Gastrocnemius medialis (tissue), 4 donors: ENCODE results near the gene KCNE3. TPM values are rescaled to one million over a fixed set of nuclear protein-coding genes. Genes with fewer than 3 reads are reported as not detected.

Source experiments
- ATAC-seq, 2 donors: fragments of 150-250 bp; one replicate each; pipeline ENCODE4 v1.9.1; 2016
- DNase-seq, 2 donors: peaks; one replicate each; pipeline ENCODE4 v3.0.0-alpha.2; 2019
- H3K27ac ChIP-seq, 4 donors: fragments of 200-600 bp; sonication (generic); 1 replicate in 1 of 4; 2 replicates in 3 of 4; pipeline ENCODE4 v1.5.1; 2016 to 2018; ENCODE audit warnings: mild to moderate bottlenecking in 2 of 4, moderate library complexity in 1 of 4
- H3K27me3 ChIP-seq, 3 donors: fragments of 200-600 bp; sonication (generic) in 2 of 3; 1 replicate in 1 of 3; 2 replicates in 2 of 3; pipeline versions ENCODE4 v1.5.1 to v1.6.0; 2016 to 2019; ENCODE audit warnings: mild to moderate bottlenecking in 1 of 3, moderate library complexity in 1 of 3
- H3K36me3 ChIP-seq, 2 donors: fragments of 200-600 bp; sonication (generic) in 1 of 2; one replicate each; pipeline ENCODE4 v1.5.1; 2017 to 2018
- H3K4me1 ChIP-seq, 2 donors: fragments of 200-600 bp; sonication (generic) in 1 of 2; one replicate each; pipeline ENCODE4 v1.5.1; 2016 to 2017; ENCODE audit warnings: mild to moderate bottlenecking in 2 of 2
- H3K4me3 ChIP-seq, 4 donors: fragments of 200-600 bp; sonication (generic) in 3 of 4; 1 replicate in 1 of 4; 2 replicates in 3 of 4; pipeline ENCODE4 v1.5.1; 2016 to 2019; ENCODE audit warnings: mild to moderate bottlenecking in 2 of 4
- H3K9me3 ChIP-seq, 3 donors: fragments of 200-600 bp; sonication (generic) in 2 of 3; 1 replicate in 1 of 3; 2 replicates in 2 of 3; pipeline ENCODE4 v1.5.1; 2016 to 2019
- CTCF ChIP-seq, 5 experiments: fragments of 450-650 bp in 3 of 5; fragments of 200-600 bp in 2 of 5; sonication (generic) in 2 of 5; IDR thresholded peaks in 4 of 5; conservative IDR thresholded peaks in 1 of 5; 1 replicate in 4 of 5; 2 replicates in 1 of 5; pipeline ENCODE4 v1.5.1; 2016 to 2019; ENCODE audit warnings: antibody characterized with exemption in 5 of 5, mild to moderate bottlenecking in 3 of 5, moderate library complexity in 3 of 5
- POLR2A ChIP-seq, 2 donors: fragments of 450-650 bp; IDR thresholded peaks; one replicate each; pipeline ENCODE4 v1.6.1; 2017; ENCODE audit warnings: antibody characterized with exemption in 2 of 2, mild to moderate bottlenecking in 2 of 2, moderate library complexity in 2 of 2
- in situ Hi-C, 4 donors: fragments of 200-750 bp; cut with MboI; loops; one replicate each; pipeline versions ENCODE4 v1.15.0 to v1.8.0; 2017; ENCODE audit warnings: low sequenced_read_pairs in 4 of 4
- intact Hi-C: fragments of 100-400 bp; cut with DNase I; formaldehyde crosslinking; loops from one replicate; pipeline ENCODE4 v1.15.1; 2023; ENCODE audit warnings: low total_unique reads
- total RNA-seq, 4 donors: library from RNA; depleted of rRNA; stranded (reverse); fragments of >200 nt; gene quantifications; one replicate each; pipeline versions ENCODE4 v1.1.0 to v1.2.3, GENCODE V29; 2016

Gene KCNE3
- total RNA-seq, 4 donors from 2014 or later, result 0.24 to 2.8 (median 1.1) TPM

- TF ChIP-seq POLR2A (IDR thresholded peaks at IDR 0.05) (no peak), CTCF (IDR thresholded peaks at IDR 0.05 in 4 of 5, conservative IDR thresholded peaks at IDR 0.05 in 1 of 5) (no peak)
- intact Hi-C loops (no loop called here), in situ Hi-C loops (no loop called here)
- no peaks in the 10 kb centered on the region for H3K9me3 ChIP-seq
- no peaks in the 10 kb centered on the region for H3K36me3 ChIP-seq
- no peak overlapping the region for H3K4me3 ChIP-seq
- DNase-seq, result no peak
- no peak overlapping the region for H3K27ac ChIP-seq
- H3K4me1 ChIP-seq, result no peaks in the 10 kb centered on the region
- ATAC-seq, result no peak
- no peaks in the 10 kb centered on the region for H3K27me3 ChIP-seq
Observed at GRCh38 chr11:74412733-74413359, 54.5 kb downstream of the KCNE3 start.

- no peak for DNase-seq
- no peaks in the 10 kb centered on the region for H3K27me3 ChIP-seq
- TF ChIP-seq POLR2A (IDR thresholded peaks at IDR 0.05), result no peak
- TF ChIP-seq CTCF (IDR thresholded peaks at IDR 0.05 in 4 of 5, conservative IDR thresholded peaks at IDR 0.05 in 1 of 5), result no peak
Observed at GRCh38 chr11:74412321-74412720, 55.0 kb downstream of the KCNE3 start.

GRCh38 chr11:74409633-74410032, 57.7 kb downstream of the KCNE3 start:
- Histone ChIP-seq H3K27me3 (no peaks in the 10 kb centered on the region), H3K4me3 (no peak overlapping the region), H3K4me1 (no peaks in the 10 kb centered on the region), H3K9me3 (no peaks in the 10 kb centered on the region), H3K36me3 (no peaks in the 10 kb centered on the region), H3K27ac (no peak overlapping the region)
- in situ Hi-C loops, result no loop called here
- no peak for ATAC-seq
- no peak for TF ChIP-seq CTCF (IDR thresholded peaks at IDR 0.05 in 4 of 5, conservative IDR thresholded peaks at IDR 0.05 in 1 of 5)
- TF ChIP-seq POLR2A (IDR thresholded peaks at IDR 0.05), result no peak
- intact Hi-C loops, result no loop called here
- no peak for DNase-seq

More at GRCh38 chr11:74412321-74412720, 55.0 kb downstream of the KCNE3 start:
- in situ Hi-C loops (no loop called here), intact Hi-C loops (no loop called here)
- H3K4me3 ChIP-seq, result no peak overlapping the region
- no peak for ATAC-seq
- no peaks in the 10 kb centered on the region for H3K9me3 ChIP-seq
- H3K27ac ChIP-seq, result no peak overlapping the region
- H3K36me3 ChIP-seq, result no peaks in the 10 kb centered on the region
- H3K4me1 ChIP-seq, result no peaks in the 10 kb centered on the region

Other genes starting within 250 kb of the KCNE3 start
- gene P4HA3, start 155.9 kb downstream of the KCNE3 start, total RNA-seq, result under 1 TPM in 1 of 4 donors, not detected in 3; 0.09 TPM
- 1 to 10 TPM; 3.7 to 9.7 (median 7.9) TPM for gene PGM2L1, start 69.1 kb downstream of the KCNE3 start, total RNA-seq
- gene LIPT2, start 26.2 kb upstream of the KCNE3 start, total RNA-seq, result 10 to 100 TPM in 1 of 4 donors, 1 to 10 TPM in 3; 3.5 to 11.2 (median 8.3) TPM
- gene POLD3, start 125.0 kb upstream of the KCNE3 start, total RNA-seq, result 1 to 10 TPM; 4.6 to 6.4 (median 5.8) TPM